Activated CD8-positive, alpha-beta memory T cell treated with anti-CD3 and anti-CD28 coated beads for 24 hours (primary cell): ENCODE results near the gene KCNQ2.
"Not testable (repeated sequence)": the region's sequence is repeated elsewhere in the genome, so short reads cannot be mapped to it uniquely, and the experiment has no call there.

ENCODE experiments used
- DNase-seq: peaks from one replicate; pipeline ENCODE4 v3.0.0-alpha.2; 2020

Gene KCNQ2

DNA sequence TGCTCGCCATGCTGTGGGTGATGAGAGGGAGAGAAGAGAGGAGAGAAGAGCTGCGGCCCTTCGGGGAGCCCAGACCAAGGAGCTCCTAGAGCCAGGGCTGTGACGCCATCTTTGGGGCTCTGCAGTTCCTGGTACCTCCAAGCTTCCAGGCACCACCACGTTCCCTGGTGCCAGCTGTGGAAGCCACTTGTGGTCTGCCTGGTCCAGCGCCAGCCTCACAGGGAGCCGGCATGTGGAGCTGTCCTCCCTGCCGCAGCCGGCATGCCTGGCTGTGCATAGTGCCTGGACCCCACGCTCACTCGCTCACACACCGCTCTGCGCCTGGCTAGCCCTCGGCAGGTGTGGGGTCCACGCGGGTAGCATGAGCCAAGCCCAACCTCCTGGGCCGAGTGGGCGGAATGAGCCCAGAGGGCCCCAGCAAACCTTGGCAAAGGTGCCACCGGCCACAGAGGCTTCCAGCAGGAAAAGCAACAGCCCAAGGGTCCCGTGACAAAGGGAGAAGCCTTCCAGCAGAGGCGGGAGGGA lies 92.0 kb downstream of the KCNQ2 start:
- DNase-seq, result no peak

GRCh38 chr20:63379872-63380271 lies 92.6 kb downstream of the KCNQ2 start:
- not testable (repeated sequence) for DNase-seq

DNA sequence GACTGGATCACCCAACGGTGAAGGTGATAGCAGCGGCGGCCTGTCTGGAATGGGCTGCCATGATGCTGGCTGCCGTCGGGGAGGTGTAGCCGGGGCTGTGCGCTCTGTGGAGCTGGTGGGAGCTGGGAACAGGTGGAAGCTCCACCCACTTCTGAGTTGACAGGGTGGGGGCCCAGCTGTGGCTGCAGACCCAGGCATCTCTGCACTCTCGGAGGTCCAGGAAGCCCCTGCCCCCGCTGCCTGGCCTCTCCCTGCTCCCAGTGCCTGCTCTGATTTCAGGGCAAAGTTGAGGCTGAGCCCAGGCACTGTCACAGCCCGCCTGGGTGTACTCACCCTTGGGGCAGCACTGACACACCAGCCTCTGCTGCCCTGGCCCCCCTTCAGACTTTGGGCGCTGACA lies 93.2 kb downstream of the KCNQ2 start:
- DNase-seq, result no peak

- DNase-seq, result no peak
Measured at GRCh38 chr20:63378626-63379025, 93.8 kb downstream of the KCNQ2 start.

- no peak for DNase-seq
Measured at GRCh38 chr20:63377951-63378381, 94.5 kb downstream of the KCNQ2 start.

DNA sequence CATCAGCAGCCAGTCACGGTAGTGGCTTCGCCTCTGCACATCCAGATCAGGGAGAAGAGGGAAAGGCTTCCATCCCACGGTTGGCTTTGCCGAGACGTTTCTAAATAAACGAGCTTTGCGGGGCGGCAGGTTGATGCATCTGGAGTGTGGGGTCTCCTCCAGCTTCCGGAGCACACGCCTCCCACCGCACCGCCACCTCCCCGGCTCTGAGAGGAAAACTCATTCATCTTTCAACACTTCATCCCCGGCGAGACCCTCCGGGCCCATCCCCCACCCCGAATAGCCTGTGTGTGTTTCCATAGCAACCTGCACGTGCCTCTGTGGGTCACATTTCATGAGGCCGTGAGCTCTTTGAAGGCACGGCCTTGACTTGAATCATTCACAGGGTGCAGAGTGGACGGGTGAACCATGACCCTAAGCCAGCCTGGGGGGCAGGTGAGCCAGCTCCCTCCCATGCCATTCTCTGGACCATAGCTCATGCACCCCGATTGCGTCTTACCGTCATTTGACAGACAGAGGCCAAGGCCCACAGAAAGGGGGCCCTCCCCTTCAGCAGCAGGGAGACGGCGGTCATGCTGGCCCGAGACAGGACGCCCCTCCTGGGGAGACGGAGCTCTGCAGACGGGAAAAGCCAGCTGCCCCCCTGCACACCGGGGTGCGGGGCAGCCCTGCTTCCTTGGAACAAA lies 95.1 kb downstream of the KCNQ2 start:
- no peak for DNase-seq

DNA sequence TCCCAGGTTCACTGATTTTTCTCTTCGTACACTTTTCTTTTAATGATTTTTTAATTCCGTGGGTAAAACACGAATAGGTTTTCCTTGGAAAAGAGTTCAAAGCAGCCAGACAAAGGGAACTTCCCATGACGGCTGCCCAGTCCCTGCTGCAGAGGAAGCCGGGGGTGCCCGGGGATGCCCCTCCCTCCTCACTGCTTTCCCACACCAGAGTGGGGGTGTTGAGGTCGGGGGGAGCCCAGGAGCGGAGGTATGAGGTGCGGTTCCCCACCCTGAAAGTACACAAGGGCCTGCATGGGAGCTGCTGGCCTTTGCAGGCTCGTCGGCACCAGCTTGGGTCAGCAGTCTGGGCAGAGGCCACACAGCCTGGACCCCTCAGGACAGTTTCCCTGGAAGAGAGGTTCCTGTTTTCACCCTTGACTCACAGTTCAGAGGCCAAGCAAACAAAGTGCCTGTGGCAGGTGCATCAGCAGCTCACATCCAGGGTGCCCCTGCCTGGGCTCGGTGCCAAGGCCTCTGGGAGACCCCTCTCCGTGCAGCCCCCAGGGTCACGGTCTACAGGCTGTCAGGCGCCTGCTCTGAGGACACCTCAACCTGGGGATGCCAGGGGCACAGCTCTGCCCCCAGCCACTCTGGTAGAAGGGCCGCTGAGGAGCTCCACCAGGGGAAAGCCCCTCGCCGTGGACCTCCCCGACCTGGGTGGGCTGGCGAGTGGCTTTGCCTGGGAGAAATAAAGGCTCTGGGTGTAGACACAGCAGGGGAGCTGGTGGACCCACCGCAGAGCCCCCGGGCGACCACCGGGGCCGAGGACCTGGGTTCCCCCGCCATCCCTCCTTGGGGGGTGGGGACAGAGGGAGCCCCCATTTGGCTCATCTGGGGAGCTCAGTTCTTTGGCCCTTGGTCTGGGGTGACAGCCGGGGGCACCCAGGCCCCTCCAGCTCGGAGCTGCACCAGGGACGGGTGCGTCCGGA lies 95.9 kb downstream of the KCNQ2 start:
- no peak for DNase-seq

GRCh38 chr20:63375438-63375837 lies 97.0 kb downstream of the KCNQ2 start:
- DNase-seq, result no peak

- DNase-seq, result no peak
Measured at GRCh38 chr20:63374504-63374903, 98.0 kb downstream of the KCNQ2 start.

GRCh38 chr20:63373996-63374395 lies 98.5 kb downstream of the KCNQ2 start:
- DNase-seq, result no peak

DNA sequence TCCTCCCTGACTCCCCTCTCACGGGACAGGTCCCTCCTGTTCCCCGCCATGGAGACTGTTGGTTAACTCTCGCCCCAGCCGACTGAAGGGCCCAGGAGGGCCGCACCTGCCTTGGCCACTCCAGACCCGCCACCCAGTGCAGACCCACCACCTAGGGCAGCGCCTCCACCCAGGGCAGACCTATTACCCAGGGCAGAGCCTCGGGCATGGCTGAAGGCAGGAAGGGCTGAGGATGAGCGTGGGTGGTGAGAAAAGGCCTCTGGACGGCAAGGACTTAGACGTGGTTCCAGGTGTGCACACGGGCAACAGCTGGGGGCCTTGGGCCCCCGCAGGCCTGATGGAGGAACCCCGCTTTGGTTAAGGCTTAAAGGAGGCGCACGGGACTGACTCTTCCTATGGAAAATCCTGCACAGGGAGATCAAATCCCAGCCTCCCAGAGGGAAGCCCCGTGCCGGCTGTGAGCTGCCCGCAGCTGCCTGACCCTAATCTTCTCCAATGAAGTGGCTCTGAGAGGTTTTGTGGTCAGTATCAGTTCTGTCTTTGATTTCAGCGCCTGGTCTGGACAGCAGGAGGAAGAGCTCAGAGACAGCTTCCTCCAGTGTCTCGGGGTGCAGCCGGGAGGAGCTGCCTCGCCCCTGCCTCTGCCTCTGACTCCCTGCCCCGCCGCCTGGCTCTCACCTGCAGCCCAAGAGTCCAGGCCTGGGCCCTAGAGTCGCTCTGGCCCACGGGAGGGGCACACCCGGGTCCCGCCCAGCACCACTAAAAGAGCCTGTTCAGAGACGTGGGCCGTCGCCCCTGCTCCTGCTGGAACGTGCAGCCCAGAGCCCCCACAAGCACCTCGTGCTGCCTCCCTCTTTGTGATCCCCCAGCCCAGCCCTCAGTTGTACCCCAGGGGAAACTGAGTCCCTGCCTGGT lies 99.2 kb downstream of the KCNQ2 start:
- no peak for DNase-seq

GRCh38 chr20:63371291-63371865 lies 101.1 kb downstream of the KCNQ2 start:
- no peak for DNase-seq

DNA sequence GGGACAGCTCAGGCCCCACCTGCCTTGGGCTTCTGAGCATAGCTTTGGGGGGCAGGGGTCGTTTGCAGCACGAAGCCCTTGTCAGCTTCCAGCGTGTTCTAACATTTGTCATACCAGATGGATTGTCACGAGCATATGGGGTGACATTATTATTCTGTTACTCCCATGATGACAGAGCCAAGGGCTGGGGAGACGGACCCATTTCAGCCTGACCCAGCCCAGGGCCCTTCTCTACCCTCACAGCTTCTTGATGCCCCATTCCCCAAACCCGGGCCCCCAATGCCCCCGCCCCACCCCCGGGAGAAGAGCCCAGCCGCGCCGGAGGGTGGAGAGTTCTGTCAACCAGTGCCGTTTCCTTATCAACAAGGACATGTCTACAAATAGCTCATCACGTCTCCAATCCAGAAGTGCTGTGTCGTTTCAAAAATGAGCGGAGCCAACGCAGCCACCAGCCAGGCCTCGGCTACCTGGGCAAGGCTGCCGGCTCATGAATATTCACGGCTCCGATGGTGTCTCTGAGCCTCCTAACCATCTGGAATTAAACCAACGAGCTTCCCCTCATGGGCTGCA lies 101.8 kb downstream of the KCNQ2 start:
- no peak for DNase-seq

- DNase-seq, result no peak
Measured at GRCh38 chr20:63369724-63370617, 102.5 kb downstream of the KCNQ2 start.

DNA sequence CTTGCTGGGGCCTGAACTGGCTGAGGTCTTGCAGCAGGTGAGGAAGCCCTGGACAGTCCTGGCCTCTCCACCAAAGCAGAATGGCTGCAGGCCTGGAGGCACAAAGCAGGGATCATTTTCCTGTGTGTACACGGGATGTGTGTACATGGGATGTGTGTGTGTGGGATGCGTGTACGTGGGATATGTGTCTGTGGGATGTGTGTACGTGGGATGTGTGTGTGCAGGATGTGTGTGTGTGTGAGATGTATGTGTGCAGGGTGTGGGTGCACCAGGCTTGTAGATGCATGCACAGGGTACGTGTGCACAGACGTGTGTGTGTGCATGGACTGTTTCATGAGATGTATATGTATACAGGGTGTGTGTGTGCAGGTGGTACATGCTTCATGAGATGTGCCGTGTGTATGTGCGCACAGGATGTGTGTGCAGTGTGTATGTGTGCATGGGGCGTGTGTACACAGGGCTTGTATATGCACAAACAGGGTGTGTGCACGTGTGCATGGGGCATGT lies 103.4 kb downstream of the KCNQ2 start:
- DNase-seq, result no peak

- DNase-seq, result no peak
Measured at GRCh38 chr20:63368151-63368550, 104.3 kb downstream of the KCNQ2 start.

GRCh38 chr20:63367446-63368055 lies 104.9 kb downstream of the KCNQ2 start:
- no peak for DNase-seq

- no peak for DNase-seq
Measured at GRCh38 chr20:63366390-63367365, 105.8 kb downstream of the KCNQ2 start.
